Muscle of leg (tissue), 11 donors: ENCODE measurements around the gene OSBPL3. TPM values are rescaled to one million over a fixed set of nuclear protein-coding genes. Genes with fewer than 3 reads are reported as not detected.
A peak's percentile ranks its signal among the peaks of the same experiment; 100 is the strongest.

Source experiments
- DNase-seq: peaks from one replicate; pipeline ENCODE4 v3.0.0; 2013
- H3K27ac ChIP-seq: one replicate; pipeline ENCODE4 v1.5.1; 2013; ENCODE audit warnings: mild to moderate bottlenecking, low read length, control low read depth
- H3K27me3 ChIP-seq: one replicate; pipeline ENCODE4 v1.6.1; 2013; ENCODE audit warnings: low read length; ENCODE audit not compliant: control insufficient read depth, insufficient read depth
- H3K36me3 ChIP-seq: one replicate; pipeline ENCODE4 v1.6.1; 2013; ENCODE audit warnings: low read length; ENCODE audit not compliant: control insufficient read depth, insufficient read depth
- H3K4me1 ChIP-seq: one replicate; pipeline ENCODE4 v1.6.1; 2013; ENCODE audit warnings: low read length; ENCODE audit not compliant: control insufficient read depth, insufficient read depth
- H3K4me3 ChIP-seq: one replicate; pipeline ENCODE4 v1.5.1; 2013; ENCODE audit warnings: low read length, control low read depth
- H3K9me3 ChIP-seq: replicated peaks from 2 replicates; pipeline ENCODE4 v1.6.1; 2013; ENCODE audit warnings: low read depth, low read length; ENCODE audit not compliant: control insufficient read depth
- WGBS: methylation state at CpG from one replicate; pipeline ENCODE4 v1.1.5; 2013; ENCODE audit warnings: missing lambda C conversion rate; ENCODE audit not compliant: insufficient coverage; 5-methylcytosine and 5-hydroxymethylcytosine counted together
- polyA plus RNA-seq, 8 donors: library from polyadenylated mRNA; unstranded; fragments of 120-200 nt; gene quantifications; one replicate each; pipeline versions ENCODE4 v1.2.1 to v1.2.3, GENCODE V29; 2013; ENCODE audit warnings: inconsistent platforms in 1 of 8, low replicate concordance in 1 of 8; ENCODE audit not compliant: insufficient read length in 8 of 8, insufficient read depth in 1 of 8
- total RNA-seq: library from RNA; stranded (reverse); fragments of 120-200 nt; gene quantifications from one replicate; pipeline ENCODE4 v1.2.4, GENCODE V29; 2013

Gene OSBPL3
- total and polyA plus RNA-seq, 9 donors = 2.4 to 5.1 (median 3.7) TPM

- Histone ChIP-seq H3K27ac (no peak overlapping the region), H3K27me3 (peaks cover 8% of the 10 kb centered on the region)
Measured at GRCh38 chr7:24762771-24763170, 217.2 kb downstream of the OSBPL3 start.

GRCh38 chr7:24760968-24761367 is 219.0 kb downstream of the OSBPL3 start:
- no CpG with 5 or more reads among the region's 1 CpG for WGBS
- H3K9me3 ChIP-seq = no peaks in the 10 kb centered on the region
- H3K27ac ChIP-seq = no peak overlapping the region
- peaks cover 16% of the 10 kb centered on the region for H3K4me1 ChIP-seq
- H3K36me3 ChIP-seq = no peaks in the 10 kb centered on the region
- no peak for DNase-seq
- no peak overlapping the region for H3K4me3 ChIP-seq
- H3K27me3 ChIP-seq = peaks cover 21% of the 10 kb centered on the region

More at GRCh38 chr7:24762771-24763170, 217.2 kb downstream of the OSBPL3 start:
- no peaks in the 10 kb centered on the region for H3K9me3 ChIP-seq
- no peaks in the 10 kb centered on the region for H3K36me3 ChIP-seq
- 76% methylated on average over 4 of the region's 7 CpGs for WGBS
- peaks cover 9% of the 10 kb centered on the region for H3K4me1 ChIP-seq
- no peak for DNase-seq
- no peak overlapping the region for H3K4me3 ChIP-seq

- H3K4me1 ChIP-seq = peaks cover 14% of the 10 kb centered on the region
- peak within 1 kb of the TSS; percentile 71 for H3K4me3 ChIP-seq
- 5% methylated on average over 78 of the region's 81 CpGs for WGBS
- peak; percentile 72 for DNase-seq
- peaks cover 22% of the 10 kb centered on the region for H3K27me3 ChIP-seq
- peak within 1 kb of the TSS; percentile 65 for H3K27ac ChIP-seq
- no peaks in the 10 kb centered on the region for H3K36me3 ChIP-seq
- H3K9me3 ChIP-seq = no peaks in the 10 kb centered on the region
Measured at GRCh38 chr7:24757353-24758275, 222.4 kb downstream of the OSBPL3 start, which contains the start of gene GSDME. Gene GSDME (minus strand): TSS chr7:24757464. CDS start chr7:24749774, 7,690 bp downstream.

GRCh38 chr7:24756545-24757352 is 223.2 kb downstream of the OSBPL3 start:
- DNase-seq = peak; percentile 58
- H3K27me3 ChIP-seq = peaks cover 22% of the 10 kb centered on the region

GRCh38 chr7:24755541-24756407 is 224.2 kb downstream of the OSBPL3 start:
- no peaks in the 10 kb centered on the region for H3K9me3 ChIP-seq
- H3K36me3 ChIP-seq = no peaks in the 10 kb centered on the region
- DNase-seq = no peak
- no peak overlapping the region for H3K27ac ChIP-seq
- H3K4me1 ChIP-seq = peaks cover 14% of the 10 kb centered on the region
- 89% methylated on average over 5 of the region's 12 CpGs for WGBS
- peaks cover 22% of the 10 kb centered on the region for H3K27me3 ChIP-seq
- no peak overlapping the region for H3K4me3 ChIP-seq

More at GRCh38 chr7:24756545-24757352, 223.2 kb downstream of the OSBPL3 start:
- Histone ChIP-seq H3K4me3 (peak overlapping the region; percentile 71), H3K36me3 (no peaks in the 10 kb centered on the region), H3K27ac (peak overlapping the region; percentile 21), H3K9me3 (no peaks in the 10 kb centered on the region), H3K4me1 (peaks cover 14% of the 10 kb centered on the region)
- under 1% methylated on average over 47 of the region's 54 CpGs for WGBS

GRCh38 chr7:24754906-24755506 is 225.0 kb downstream of the OSBPL3 start:
- Histone ChIP-seq H3K4me3 (no peak overlapping the region), H3K36me3 (no peaks in the 10 kb centered on the region), H3K4me1 (peaks cover 14% of the 10 kb centered on the region), H3K27me3 (peaks cover 22% of the 10 kb centered on the region), H3K27ac (no peak overlapping the region), H3K9me3 (no peaks in the 10 kb centered on the region)
- DNase-seq = no peak
- 58% methylated on average over 3 of the region's 3 CpGs for WGBS

- Histone ChIP-seq H3K36me3 (no peaks in the 10 kb centered on the region), H3K4me3 (no peak overlapping the region), H3K9me3 (no peaks in the 10 kb centered on the region), H3K4me1 (peaks cover 4% of the 10 kb centered on the region), H3K27me3 (peaks cover 11% of the 10 kb centered on the region), H3K27ac (no peak overlapping the region)
- 59% methylated on average over 3 of the region's 3 CpGs for WGBS
- DNase-seq = no peak
Measured at GRCh38 chr7:24752073-24752800, 227.7 kb downstream of the OSBPL3 start.

GRCh38 chr7:24751484-24751883 is 228.5 kb downstream of the OSBPL3 start:
- Histone ChIP-seq H3K4me3 (no peak overlapping the region), H3K9me3 (no peaks in the 10 kb centered on the region), H3K36me3 (no peaks in the 10 kb centered on the region), H3K27ac (no peak overlapping the region), H3K4me1 (peaks cover 1% of the 10 kb centered on the region), H3K27me3 (peaks cover 5% of the 10 kb centered on the region)
- WGBS = no CpG with 5 or more reads among the region's 1 CpG
- DNase-seq = no peak
